ENCODE results near the gene R3HCC1L.

- no peak for TF ChIP-seq POLR2A (IDR thresholded peaks at IDR 0.05)
- no peak for TF ChIP-seq CTCF (IDR thresholded peaks at IDR 0.05)
Observed at GRCh38 chr10:98202378-98202777, 67.9 kb downstream of the R3HCC1L start.
